K562 (cell line): ENCODE data around the gene RPTN. TPM values are rescaled to one million over a fixed set of nuclear protein-coding genes. Genes with fewer than 3 reads are reported as not detected.

Source experiments
- ATAC-seq: fragments of 200-7000 bp; cut with Tn5 transposase; 3 replicates; pipeline ENCODE4 v1.9.1; 2020; ENCODE audit warnings: moderate library complexity
- BruUV-seq: library from RNA; stranded (reverse); fragments of 400-500 nt; replicated peaks from 2 replicates; lab custom pipeline; 2021; lab: Mats Ljungman, UMichigan
- CTCF ChIA-PET: fragments of 300-600 bp; formaldehyde crosslinking; extraction: SDS; loops from one replicate; lab custom pipeline; 2021; ENCODE audit warnings: low intra/inter-chr PET ratio; lab: Yijun Ruan, JAX
- POLR2A ChIA-PET: fragments of 300-600, 350-650 bp; sonication (Branson Sonifier 250); formaldehyde crosslinking; extraction: SDS; loops from one replicate; lab custom pipeline; 2021; ENCODE audit warnings: antibody characterized with exemption, inconsistent platforms; lab: Yijun Ruan, JAX
- DNase-seq, 4 experiments: peaks; one replicate each; pipeline versions ENCODE4 v3.0.0 to v3.0.0-alpha.2; 2011 to 2018; ENCODE audit warnings: low spot score in 3 of 4, mixed read lengths in 3 of 4; ENCODE audit errors: extremely low read depth in 1 of 4
- FAIRE-seq: peaks from 2 replicates; lab custom pipeline; 2011; peaks lifted over from hg19 to GRCh38; lab: Jason Lieb, UNC
- H2AFZ ChIP-seq: 2 replicates; pipeline ENCODE4 v1.6.0; 2011; ENCODE audit warnings: low read depth, low read length, control low read depth, inconsistent platforms
- H3K27ac ChIP-seq: fragments of 200-600 bp; 3 replicates; pipeline ENCODE4 v1.8.0; 2011; ENCODE audit warnings: low read depth, mild to moderate bottlenecking, control low read depth, inconsistent platforms, low read length, moderate library complexity, mixed read lengths; ENCODE audit errors: extremely low read depth
- H3K27me3 ChIP-seq, 2 experiments: fragments of 300-600 bp in 1 of 2; 2 replicates in 1 of 2; 3 replicates in 1 of 2; pipeline versions ENCODE4 v1.6.0 to v1.8.0; 2011; ENCODE audit warnings: inconsistent platforms in 2 of 2, low read length in 2 of 2, mild to moderate bottlenecking in 1 of 2, mixed read lengths in 1 of 2, moderate library complexity in 1 of 2; ENCODE audit not compliant: control insufficient read depth in 2 of 2, insufficient read depth in 2 of 2
- H3K36me3 ChIP-seq: fragments of 300-600 bp; 3 replicates; pipeline ENCODE4 v1.8.0; 2011; ENCODE audit warnings: mild to moderate bottlenecking, low read length, inconsistent platforms; ENCODE audit not compliant: control insufficient read depth, insufficient read depth
- H3K4me1 ChIP-seq, 2 experiments: fragments of 200-600 bp in 1 of 2; replicated peaks in 1 of 2; 2 replicates in 1 of 2; 3 replicates in 1 of 2; pipeline versions ENCODE4 v1.5.1 to v1.8.0; 2011; ENCODE audit warnings: inconsistent platforms in 2 of 2, low read length in 2 of 2, mild to moderate bottlenecking in 1 of 2, mixed read lengths in 1 of 2, moderate library complexity in 1 of 2; ENCODE audit not compliant: control insufficient read depth in 2 of 2, insufficient read depth in 2 of 2
- H3K4me2 ChIP-seq: 2 replicates; pipeline ENCODE4 v1.6.1; 2011; ENCODE audit warnings: low read length, control low read depth, inconsistent platforms, mixed read lengths; ENCODE audit not compliant: insufficient read depth
- H3K4me3 ChIP-seq: fragments of 200-600 bp; sonication (generic), shearing (Covaris generic); 2 replicates; pipeline ENCODE4 v1.5.1; 2016; ENCODE audit warnings: control low read depth, inconsistent platforms
- H3K79me2 ChIP-seq: fragments of 200-600 bp; 3 replicates; pipeline ENCODE4 v1.8.0; 2011; ENCODE audit warnings: low read length, inconsistent platforms; ENCODE audit not compliant: control insufficient read depth, insufficient read depth
- H3K9ac ChIP-seq, 2 experiments: 2 replicates each; pipeline versions ENCODE4 v1.6.0 to v1.6.1; 2011; ENCODE audit warnings: low read depth in 2 of 2, low read length in 2 of 2, control low read depth in 1 of 2, inconsistent platforms in 1 of 2, mild to moderate bottlenecking in 1 of 2, mixed read lengths in 1 of 2; ENCODE audit not compliant: insufficient read depth in 1 of 2
- H3K9me1 ChIP-seq: one replicate; pipeline ENCODE4 v1.6.0; 2011; ENCODE audit warnings: inconsistent platforms, mild to moderate bottlenecking, low read length, moderate library complexity; ENCODE audit not compliant: control insufficient read depth, insufficient read depth
- H3K9me3 ChIP-seq: replicated peaks from 2 replicates; pipeline ENCODE4 v1.5.1; 2011; ENCODE audit warnings: low read depth, low read length, inconsistent platforms; ENCODE audit not compliant: control insufficient read depth, insufficient read depth
- H4K20me1 ChIP-seq: replicated peaks from 2 replicates; pipeline ENCODE4 v1.6.1; 2011; ENCODE audit warnings: low read length, inconsistent platforms, mixed read lengths; ENCODE audit not compliant: control insufficient read depth, insufficient read depth
- CC2D1A ChIP-seq: fragments of 450-650 bp; IDR thresholded peaks from 2 replicates; pipeline ENCODE4 v1.6.1; 2017; ENCODE audit warnings: mild to moderate bottlenecking
- RBM34 ChIP-seq: fragments of 200-400 bp; formaldehyde crosslinking; IDR thresholded peaks from 2 replicates; pipeline ENCODE4 v1.6.1; 2018; ENCODE audit warnings: low read length, borderline replicate concordance; ENCODE audit not compliant: insufficient read depth
- SAFB ChIP-seq: fragments of 200-400 bp; formaldehyde crosslinking; IDR thresholded peaks from 2 replicates; pipeline ENCODE4 v1.6.1; 2017; ENCODE audit warnings: low read depth, low read length, borderline replicate concordance
- SETDB1 ChIP-seq: IDR thresholded peaks from one replicate; pipeline ENCODE4 v1.6.1; 2012; ENCODE audit warnings: low read length, control low read depth, inconsistent platforms
- WGBS: fragments of 100-300 bp; shearing (Covaris generic); methylation state at CpG from one replicate; pipeline ENCODE4 v1.1.6; 2016; ENCODE audit warnings: low coverage, mixed read lengths; ENCODE audit not compliant: insufficient coverage; ENCODE audit errors: missing lambda C conversion rate; 5-methylcytosine and 5-hydroxymethylcytosine counted together
- in situ Hi-C: fragments of 300-500 bp; cut with MboI; formaldehyde crosslinking; loops from 4 replicates; pipeline ENCODE4 v1.15.0; 2018; ENCODE audit warnings: inconsistent platforms, mixed read lengths
- intact Hi-C: fragments of 100-400 bp; cut with micrococcal nuclease; formaldehyde crosslinking; loops from 2 replicates; pipeline ENCODE4 v1.14.2; 2022
- polyA plus RNA-seq, 8 experiments: library from polyadenylated mRNA; depleted of rRNA in 4 of 8; stranded (reverse) in 5 of 8; unstranded in 3 of 8; fragments of >200 nt; fragmentation: Nextera tagmentation in 2 of 8; fragmentation: Illumina TruSeq in 1 of 8; extraction: Ambion mirVana in 2 of 8; extraction: Trizol in 1 of 8; gene quantifications; 2 replicates each; pipeline versions ENCODE4 v1.2.1 to v1.2.3, GENCODE V29; 2011 to 2014; ENCODE audit warnings: inconsistent platforms in 1 of 8, missing spikeins in 1 of 8
- total RNA-seq, 7 experiments: library from RNA; depleted of rRNA in 6 of 7; stranded (reverse); fragments of >200 nt in 6 of 7; fragmentation: Illumina TruSeq in 2 of 7; extraction: Trizol in 2 of 7; gene quantifications; 2 replicates each; pipeline versions ENCODE4 v1.2.1 to v1.2.3, GENCODE V29; 2011 to 2021; ENCODE audit warnings: low replicate concordance in 1 of 7
- TF ChIP-seq, protein P1 (sequence below): fragments of 250-450 bp; sonication (Bioruptor Pico); IDR thresholded peaks from 2 replicates; pipeline ENCODE4 v1.8.0; 2021; ENCODE audit warnings: moderate library complexity, mild to moderate bottlenecking, inconsistent platforms
- TF ChIP-seq, protein P2 (sequence below): fragments of 450-650 bp; conservative IDR thresholded peaks from 2 replicates; pipeline ENCODE4 v1.6.1; 2016; ENCODE audit warnings: missing genetic modification characterization, low read depth, mild to moderate bottlenecking, missing compliant biosample characterization, moderate library complexity
- TF ChIP-seq, protein P3 (sequence below): sonication (generic); formaldehyde crosslinking; IDR thresholded peaks from 2 replicates; pipeline ENCODE4 v1.8.1; 2023; ENCODE audit warnings: missing genetic modification reagents, mild to moderate bottlenecking, borderline replicate concordance
- TF ChIP-seq, protein P4 (sequence below): fragments of 450-650 bp; IDR thresholded peaks from 2 replicates; pipeline ENCODE4 v1.6.1; 2016; ENCODE audit warnings: missing biosample characterization, missing genetic modification characterization
- TF ChIP-seq, protein P5 (sequence below), 3 experiments: fragments of 200-800 bp in 1 of 3; fragments of 250-450 bp in 1 of 3; fragments of 450-650 bp in 1 of 3; sonication (Bioruptor Pico) in 1 of 3; sonication (Bioruptor generic) in 1 of 3; formaldehyde crosslinking in 1 of 3; IDR thresholded peaks; 2 replicates each; pipeline versions ENCODE4 v1.6.1 to v1.8.0; 2016 to 2022; ENCODE audit warnings: mild to moderate bottlenecking in 2 of 3, missing genetic modification characterization in 2 of 3, missing compliant biosample characterization in 1 of 3, moderate library complexity in 1 of 3

Gene RPTN
- total and polyA plus RNA-seq, 9 of the 15 experiments (the other 6 are each of a cell fraction or from before 2014, with no cell fraction given): not detected

DNA sequence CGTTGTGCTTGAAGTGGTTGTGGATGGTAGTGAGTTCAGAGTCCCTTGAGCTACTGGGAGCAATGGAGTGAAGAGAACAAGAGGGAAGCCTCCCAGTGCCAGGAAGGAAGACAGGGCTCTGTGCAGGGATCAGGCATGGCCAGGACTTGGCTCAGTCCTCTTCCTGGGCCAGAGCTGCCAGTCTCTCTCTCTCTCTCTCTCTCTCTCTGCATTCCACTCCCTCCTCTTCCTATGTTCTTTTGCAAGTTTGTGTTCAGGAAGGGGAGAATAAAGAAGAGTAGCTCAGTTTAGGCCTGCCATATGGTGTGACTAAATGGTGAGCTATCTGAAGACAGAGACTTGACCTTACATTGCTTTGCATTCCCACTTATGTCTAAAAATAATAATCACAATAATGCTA is 20.5 kb upstream of the RPTN start:
- H2AFZ ChIP-seq: no peak overlapping the region
- H3K9me3 ChIP-seq: no peaks in the 10 kb centered on the region
- ChIA-PET POLR2A (no interaction called here), CTCF (no interaction called here)
- H3K27ac ChIP-seq: no peak overlapping the region
- H3K27me3 ChIP-seq: no peaks in the 10 kb centered on the region
- H4K20me1 ChIP-seq: no peaks in the 10 kb centered on the region
- BruUV-seq: no TSS peak
- no peak overlapping the region for H3K9ac ChIP-seq
- H3K79me2 ChIP-seq: no peaks in the 10 kb centered on the region
- FAIRE-seq (no peak), DNase-seq (no peak), ATAC-seq (no peak)
- no peaks in the 10 kb centered on the region for H3K9me1 ChIP-seq
- no peak overlapping the region for H3K4me2 ChIP-seq
- 0% methylated on average over 1 of the region's 1 CpG for WGBS
- no peaks in the 10 kb centered on the region for H3K36me3 ChIP-seq
- H3K4me1 ChIP-seq: no peaks in the 10 kb centered on the region
- in situ Hi-C loops (no loop called here), intact Hi-C loops (no loop called here)
- no peak overlapping the region for H3K4me3 ChIP-seq
- TF ChIP-seq, protein P1, sequence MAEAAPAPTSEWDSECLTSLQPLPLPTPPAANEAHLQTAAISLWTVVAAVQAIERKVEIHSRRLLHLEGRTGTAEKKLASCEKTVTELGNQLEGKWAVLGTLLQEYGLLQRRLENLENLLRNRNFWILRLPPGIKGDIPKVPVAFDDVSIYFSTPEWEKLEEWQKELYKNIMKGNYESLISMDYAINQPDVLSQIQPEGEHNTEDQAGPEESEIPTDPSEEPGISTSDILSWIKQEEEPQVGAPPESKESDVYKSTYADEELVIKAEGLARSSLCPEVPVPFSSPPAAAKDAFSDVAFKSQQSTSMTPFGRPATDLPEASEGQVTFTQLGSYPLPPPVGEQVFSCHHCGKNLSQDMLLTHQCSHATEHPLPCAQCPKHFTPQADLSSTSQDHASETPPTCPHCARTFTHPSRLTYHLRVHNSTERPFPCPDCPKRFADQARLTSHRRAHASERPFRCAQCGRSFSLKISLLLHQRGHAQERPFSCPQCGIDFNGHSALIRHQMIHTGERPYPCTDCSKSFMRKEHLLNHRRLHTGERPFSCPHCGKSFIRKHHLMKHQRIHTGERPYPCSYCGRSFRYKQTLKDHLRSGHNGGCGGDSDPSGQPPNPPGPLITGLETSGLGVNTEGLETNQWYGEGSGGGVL (CRISPR knock-in tag): no peak
- TF ChIP-seq, protein P2, sequence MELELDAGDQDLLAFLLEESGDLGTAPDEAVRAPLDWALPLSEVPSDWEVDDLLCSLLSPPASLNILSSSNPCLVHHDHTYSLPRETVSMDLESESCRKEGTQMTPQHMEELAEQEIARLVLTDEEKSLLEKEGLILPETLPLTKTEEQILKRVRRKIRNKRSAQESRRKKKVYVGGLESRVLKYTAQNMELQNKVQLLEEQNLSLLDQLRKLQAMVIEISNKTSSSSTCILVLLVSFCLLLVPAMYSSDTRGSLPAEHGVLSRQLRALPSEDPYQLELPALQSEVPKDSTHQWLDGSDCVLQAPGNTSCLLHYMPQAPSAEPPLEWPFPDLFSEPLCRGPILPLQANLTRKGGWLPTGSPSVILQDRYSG (tag): no peak
- TF ChIP-seq SETDB1 (no peak), RBM34 (no peak), SAFB (no peak), CC2D1A (no peak)
- TF ChIP-seq, protein P3, sequence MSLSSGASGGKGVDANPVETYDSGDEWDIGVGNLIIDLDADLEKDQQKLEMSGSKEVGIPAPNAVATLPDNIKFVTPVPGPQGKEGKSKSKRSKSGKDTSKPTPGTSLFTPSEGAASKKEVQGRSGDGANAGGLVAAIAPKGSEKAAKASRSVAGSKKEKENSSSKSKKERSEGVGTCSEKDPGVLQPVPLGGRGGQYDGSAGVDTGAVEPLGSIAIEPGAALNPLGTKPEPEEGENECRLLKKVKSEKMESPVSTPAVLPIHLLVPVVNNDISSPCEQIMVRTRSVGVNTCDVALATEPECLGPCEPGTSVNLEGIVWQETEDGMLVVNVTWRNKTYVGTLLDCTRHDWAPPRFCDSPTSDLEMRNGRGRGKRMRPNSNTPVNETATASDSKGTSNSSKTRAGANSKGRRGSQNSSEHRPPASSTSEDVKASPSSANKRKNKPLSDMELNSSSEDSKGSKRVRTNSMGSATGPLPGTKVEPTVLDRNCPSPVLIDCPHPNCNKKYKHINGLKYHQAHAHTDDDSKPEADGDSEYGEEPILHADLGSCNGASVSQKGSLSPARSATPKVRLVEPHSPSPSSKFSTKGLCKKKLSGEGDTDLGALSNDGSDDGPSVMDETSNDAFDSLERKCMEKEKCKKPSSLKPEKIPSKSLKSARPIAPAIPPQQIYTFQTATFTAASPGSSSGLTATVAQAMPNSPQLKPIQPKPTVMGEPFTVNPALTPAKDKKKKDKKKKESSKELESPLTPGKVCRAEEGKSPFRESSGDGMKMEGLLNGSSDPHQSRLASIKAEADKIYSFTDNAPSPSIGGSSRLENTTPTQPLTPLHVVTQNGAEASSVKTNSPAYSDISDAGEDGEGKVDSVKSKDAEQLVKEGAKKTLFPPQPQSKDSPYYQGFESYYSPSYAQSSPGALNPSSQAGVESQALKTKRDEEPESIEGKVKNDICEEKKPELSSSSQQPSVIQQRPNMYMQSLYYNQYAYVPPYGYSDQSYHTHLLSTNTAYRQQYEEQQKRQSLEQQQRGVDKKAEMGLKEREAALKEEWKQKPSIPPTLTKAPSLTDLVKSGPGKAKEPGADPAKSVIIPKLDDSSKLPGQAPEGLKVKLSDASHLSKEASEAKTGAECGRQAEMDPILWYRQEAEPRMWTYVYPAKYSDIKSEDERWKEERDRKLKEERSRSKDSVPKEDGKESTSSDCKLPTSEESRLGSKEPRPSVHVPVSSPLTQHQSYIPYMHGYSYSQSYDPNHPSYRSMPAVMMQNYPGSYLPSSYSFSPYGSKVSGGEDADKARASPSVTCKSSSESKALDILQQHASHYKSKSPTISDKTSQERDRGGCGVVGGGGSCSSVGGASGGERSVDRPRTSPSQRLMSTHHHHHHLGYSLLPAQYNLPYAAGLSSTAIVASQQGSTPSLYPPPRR (CRISPR knock-in tag): no peak
- TF ChIP-seq, protein P4, sequence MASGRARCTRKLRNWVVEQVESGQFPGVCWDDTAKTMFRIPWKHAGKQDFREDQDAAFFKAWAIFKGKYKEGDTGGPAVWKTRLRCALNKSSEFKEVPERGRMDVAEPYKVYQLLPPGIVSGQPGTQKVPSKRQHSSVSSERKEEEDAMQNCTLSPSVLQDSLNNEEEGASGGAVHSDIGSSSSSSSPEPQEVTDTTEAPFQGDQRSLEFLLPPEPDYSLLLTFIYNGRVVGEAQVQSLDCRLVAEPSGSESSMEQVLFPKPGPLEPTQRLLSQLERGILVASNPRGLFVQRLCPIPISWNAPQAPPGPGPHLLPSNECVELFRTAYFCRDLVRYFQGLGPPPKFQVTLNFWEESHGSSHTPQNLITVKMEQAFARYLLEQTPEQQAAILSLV (tag): no peak
- TF ChIP-seq, protein P5, sequence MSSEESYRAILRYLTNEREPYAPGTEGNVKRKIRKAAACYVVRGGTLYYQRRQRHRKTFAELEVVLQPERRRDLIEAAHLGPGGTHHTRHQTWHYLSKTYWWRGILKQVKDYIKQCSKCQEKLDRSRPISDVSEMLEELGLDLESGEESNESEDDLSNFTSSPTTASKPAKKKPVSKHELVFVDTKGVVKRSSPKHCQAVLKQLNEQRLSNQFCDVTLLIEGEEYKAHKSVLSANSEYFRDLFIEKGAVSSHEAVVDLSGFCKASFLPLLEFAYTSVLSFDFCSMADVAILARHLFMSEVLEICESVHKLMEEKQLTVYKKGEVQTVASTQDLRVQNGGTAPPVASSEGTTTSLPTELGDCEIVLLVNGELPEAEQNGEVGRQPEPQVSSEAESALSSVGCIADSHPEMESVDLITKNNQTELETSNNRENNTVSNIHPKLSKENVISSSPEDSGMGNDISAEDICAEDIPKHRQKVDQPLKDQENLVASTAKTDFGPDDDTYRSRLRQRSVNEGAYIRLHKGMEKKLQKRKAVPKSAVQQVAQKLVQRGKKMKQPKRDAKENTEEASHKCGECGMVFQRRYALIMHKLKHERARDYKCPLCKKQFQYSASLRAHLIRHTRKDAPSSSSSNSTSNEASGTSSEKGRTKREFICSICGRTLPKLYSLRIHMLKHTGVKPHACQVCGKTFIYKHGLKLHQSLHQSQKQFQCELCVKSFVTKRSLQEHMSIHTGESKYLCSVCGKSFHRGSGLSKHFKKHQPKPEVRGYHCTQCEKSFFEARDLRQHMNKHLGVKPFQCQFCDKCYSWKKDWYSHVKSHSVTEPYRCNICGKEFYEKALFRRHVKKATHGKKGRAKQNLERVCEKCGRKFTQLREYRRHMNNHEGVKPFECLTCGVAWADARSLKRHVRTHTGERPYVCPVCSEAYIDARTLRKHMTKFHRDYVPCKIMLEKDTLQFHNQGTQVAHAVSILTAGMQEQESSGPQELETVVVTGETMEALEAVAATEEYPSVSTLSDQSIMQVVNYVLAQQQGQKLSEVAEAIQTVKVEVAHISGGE (CRISPR knock-in tag; IDR thresholded peaks at IDR 0.05): no peak
